ENCODE data around the gene HOXB1.
"Not testable (repeated sequence)": the region's sequence is repeated elsewhere in the genome, so short reads cannot be mapped to it uniquely, and the experiment has no call there.

HOXB1 gene

DNA sequence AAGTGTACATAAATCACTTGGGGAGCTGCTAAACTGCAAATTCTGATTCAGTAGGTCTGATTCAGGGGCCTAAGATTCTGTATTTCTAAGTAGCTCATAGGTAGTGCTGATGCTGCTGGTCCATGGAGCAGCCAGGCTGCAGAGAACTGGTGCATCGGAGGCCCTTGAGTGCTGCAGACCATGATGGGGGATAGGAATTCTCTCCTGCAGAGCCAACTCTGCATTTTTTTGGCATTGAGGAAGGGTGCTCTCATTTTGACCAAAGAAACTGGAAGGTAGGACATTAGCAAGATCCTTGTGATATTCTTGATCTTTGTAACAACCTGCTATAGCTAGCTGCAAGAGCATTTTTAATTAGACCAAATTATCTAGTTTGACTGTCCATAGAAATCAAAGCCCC lies 9.4 kb upstream of the HOXB1 start:
- peaks cover 0 to 15% of the 10 kb centered on the region in 2 experiments for H3K4me1 ChIP-seq (ENCODE audit: control insufficient read depth in 1 of 2, insufficient read depth in 1 of 2, low read depth in 1 of 2, low read length in 1 of 2)
- H3K27me3 ChIP-seq = peaks cover 97% of the 10 kb centered on the region
- H3K36me3 ChIP-seq = no peaks in the 10 kb centered on the region
- TF ChIP-seq CTCF (IDR thresholded peaks at IDR 0.05) = no peak
- H3K9me3 ChIP-seq = no peaks in the 10 kb centered on the region
- no peak overlapping the region for H3K27ac ChIP-seq
- H3K4me3 ChIP-seq (ENCODE audit: low read depth in 1 of 2, low read length in 1 of 2) = no peak overlapping the region

DNA sequence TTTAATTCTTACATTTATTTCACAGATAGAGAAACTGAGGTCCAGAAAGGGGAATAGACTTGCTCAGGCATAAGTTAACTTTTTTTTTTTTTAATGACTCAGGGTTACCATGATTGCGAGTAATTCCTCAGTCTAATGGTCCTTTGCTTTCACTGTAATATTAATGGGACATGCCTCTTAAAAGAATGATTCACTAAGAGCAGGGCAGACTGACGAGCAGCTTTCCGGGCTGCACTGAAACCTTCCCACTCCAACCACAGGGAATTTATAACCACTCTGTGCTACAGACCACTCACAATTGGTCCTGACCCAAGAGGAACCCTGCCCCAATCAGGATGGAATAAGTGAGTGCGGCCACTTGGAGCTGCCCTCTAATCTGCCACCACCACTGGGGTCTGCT lies 8.4 kb upstream of the HOXB1 start:
- Histone ChIP-seq H3K27ac (no peak overlapping the region), H3K36me3 (no peaks in the 10 kb centered on the region), H3K9me3 (no peaks in the 10 kb centered on the region), H3K4me3 (ENCODE audit: low read depth in 1 of 2, low read length in 1 of 2) (no peak overlapping the region), H3K27me3 (peaks cover 87% of the 10 kb centered on the region), H3K4me1 (ENCODE audit: control insufficient read depth in 1 of 2, insufficient read depth in 1 of 2, low read depth in 1 of 2, low read length in 1 of 2) (peaks cover 0 to 15% of the 10 kb centered on the region in 2 experiments)
- TF ChIP-seq CTCF (IDR thresholded peaks at IDR 0.05) = no peak

- no peak for TF ChIP-seq CTCF (IDR thresholded peaks at IDR 0.05)
- Histone ChIP-seq H3K27me3 (peaks cover 81% of the 10 kb centered on the region), H3K4me3 (ENCODE audit: low read depth in 1 of 2, low read length in 1 of 2) (no peak overlapping the region), H3K27ac (no peak overlapping the region), H3K4me1 (ENCODE audit: control insufficient read depth in 1 of 2, insufficient read depth in 1 of 2, low read depth in 1 of 2, low read length in 1 of 2) (peaks cover 0 to 10% of the 10 kb centered on the region in 2 experiments), H3K36me3 (no peaks in the 10 kb centered on the region), H3K9me3 (no peaks in the 10 kb centered on the region)
These were observed 6.5 kb upstream of the HOXB1 start for GRCh38 chr17:48537316-48537715.

DNA sequence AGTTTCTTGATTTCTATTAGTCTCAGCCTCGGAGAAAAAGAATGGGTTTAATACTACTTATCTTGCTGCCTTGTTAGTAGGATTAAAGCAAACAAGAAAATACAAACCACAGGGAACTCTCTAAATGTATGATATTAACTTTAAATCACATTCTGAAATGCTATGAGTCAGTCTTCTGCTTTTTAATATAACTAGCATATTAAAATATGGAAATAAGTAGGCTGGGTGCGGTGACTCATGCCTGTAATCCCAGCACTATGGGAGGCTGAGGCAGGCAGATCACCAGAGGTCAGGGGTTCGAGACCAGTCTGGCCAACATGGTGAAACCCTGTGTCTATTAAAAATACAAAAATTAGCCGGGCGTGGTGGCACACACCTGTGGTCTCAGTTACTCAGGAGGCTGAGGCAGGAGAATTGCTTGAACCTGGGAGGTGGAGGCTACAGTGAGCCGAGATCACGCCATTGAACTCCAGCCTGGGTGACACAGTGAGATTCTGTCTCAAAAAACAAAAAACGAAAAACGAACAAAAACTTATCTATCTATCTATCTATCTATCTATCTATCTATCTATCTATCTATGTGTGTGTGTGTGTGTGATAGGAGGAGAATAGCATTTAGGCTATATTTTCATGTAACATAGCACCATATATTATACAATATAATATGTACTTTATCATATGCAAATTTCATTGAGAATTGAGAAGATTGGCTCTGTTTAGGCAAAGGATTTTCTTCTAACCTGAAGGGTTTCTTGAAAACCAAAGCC lies 5.2 kb upstream of the HOXB1 start:
- H3K27ac ChIP-seq; H3K36me3 ChIP-seq; H3K9me3 ChIP-seq; H3K4me3 ChIP-seq (ENCODE audit: low read depth in 1 of 2, low read length in 1 of 2); H3K4me1 ChIP-seq (ENCODE audit: control insufficient read depth in 1 of 2, insufficient read depth in 1 of 2, low read depth in 1 of 2, low read length in 1 of 2): not testable (repeated sequence)
- peaks cover 81% of the 10 kb centered on the region for H3K27me3 ChIP-seq

- no peak overlapping the region for H3K27ac ChIP-seq
- H3K27me3 ChIP-seq = peaks cover 75% of the 10 kb centered on the region
- no peaks in the 10 kb centered on the region for H3K36me3 ChIP-seq
- no peaks in the 10 kb centered on the region for H3K4me1 ChIP-seq (ENCODE audit: control insufficient read depth in 1 of 2, insufficient read depth in 1 of 2, low read depth in 1 of 2, low read length in 1 of 2)
- H3K4me3 ChIP-seq (ENCODE audit: low read depth in 1 of 2, low read length in 1 of 2) = no peak overlapping the region
- H3K9me3 ChIP-seq = no peaks in the 10 kb centered on the region
- no peak for TF ChIP-seq CTCF (IDR thresholded peaks at IDR 0.05)
These were observed 1.4 kb upstream of the HOXB1 start for GRCh38 chr17:48532261-48532660.

- no peak for TF ChIP-seq CTCF (IDR thresholded peaks at IDR 0.05)
- H3K36me3 ChIP-seq = no peaks in the 10 kb centered on the region
- H3K27me3 ChIP-seq = peaks cover 77% of the 10 kb centered on the region
- no peak overlapping the region for H3K4me3 ChIP-seq (ENCODE audit: low read depth in 1 of 2, low read length in 1 of 2)
- no peak overlapping the region for H3K27ac ChIP-seq
- no peaks in the 10 kb centered on the region for H3K4me1 ChIP-seq (ENCODE audit: control insufficient read depth in 1 of 2, insufficient read depth in 1 of 2, low read depth in 1 of 2, low read length in 1 of 2)
- no peaks in the 10 kb centered on the region for H3K9me3 ChIP-seq
These were observed 464 bp downstream of the HOXB1 start for GRCh38 chr17:48530208-48530886.
